ENCODE data around the gene IPMK. TPM values are rescaled to one million over a fixed set of nuclear protein-coding genes. Genes with fewer than 3 reads are reported as not detected.

Gene IPMK
- total RNA-seq, 4 donors from 2014 or later = 3.0 to 8.2 (median 5.6) TPM

DNA sequence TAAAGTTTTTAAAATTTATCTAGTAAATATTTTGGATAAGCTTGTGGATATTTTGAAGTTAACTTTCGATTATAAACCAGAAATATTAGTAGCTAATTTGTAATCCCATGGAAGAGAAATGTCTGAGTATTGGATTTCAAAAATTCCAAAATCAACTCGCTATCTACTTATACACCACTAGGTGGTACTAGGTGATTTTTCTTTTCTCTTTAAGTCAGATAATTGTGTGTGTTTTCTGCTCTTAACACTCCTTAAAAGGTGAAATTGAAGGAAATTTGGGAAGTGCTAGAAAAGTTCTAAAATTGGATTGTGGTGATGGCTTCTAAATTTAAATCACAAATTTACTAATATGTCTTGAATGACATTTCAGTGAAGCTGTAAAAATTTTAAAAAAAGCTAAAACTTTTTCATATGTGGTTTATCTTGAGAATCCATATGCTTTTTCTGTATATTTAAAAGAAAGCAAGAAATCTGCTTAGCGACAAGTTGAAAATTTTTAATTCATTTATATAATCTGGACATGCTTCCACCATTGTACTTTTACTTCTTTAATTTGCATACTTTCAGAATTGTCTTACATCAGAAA, 90.2 kb downstream of the IPMK start:
- Histone ChIP-seq H3K36me3 (no peaks in the 10 kb centered on the region), H3K27me3 (no peaks in the 10 kb centered on the region), H3K4me1 (no peaks in the 10 kb centered on the region), H3K9me3 (no peaks in the 10 kb centered on the region), H3K27ac (no peak overlapping the region), H3K4me3 (no peak overlapping the region)
- in situ Hi-C loops (cut with MboI; ENCODE audit: low sequenced_read_pairs in 4 of 4) (loop anchor here in 3 of 4 donors (5.0 to 25.0 kb wide), 2 partner anchors 110 to 210 kb away; partner anchors contain the start of gene TFAM (in 2 of the 3)), intact Hi-C loops (cut with DNase I; ENCODE audit: low total_unique reads) (loop anchor here (1.0 to 5.0 kb wide), 2 partner anchors 114 to 210 kb away; partner anchors contain the start of gene TFAM)
- TF ChIP-seq, protein P1, sequence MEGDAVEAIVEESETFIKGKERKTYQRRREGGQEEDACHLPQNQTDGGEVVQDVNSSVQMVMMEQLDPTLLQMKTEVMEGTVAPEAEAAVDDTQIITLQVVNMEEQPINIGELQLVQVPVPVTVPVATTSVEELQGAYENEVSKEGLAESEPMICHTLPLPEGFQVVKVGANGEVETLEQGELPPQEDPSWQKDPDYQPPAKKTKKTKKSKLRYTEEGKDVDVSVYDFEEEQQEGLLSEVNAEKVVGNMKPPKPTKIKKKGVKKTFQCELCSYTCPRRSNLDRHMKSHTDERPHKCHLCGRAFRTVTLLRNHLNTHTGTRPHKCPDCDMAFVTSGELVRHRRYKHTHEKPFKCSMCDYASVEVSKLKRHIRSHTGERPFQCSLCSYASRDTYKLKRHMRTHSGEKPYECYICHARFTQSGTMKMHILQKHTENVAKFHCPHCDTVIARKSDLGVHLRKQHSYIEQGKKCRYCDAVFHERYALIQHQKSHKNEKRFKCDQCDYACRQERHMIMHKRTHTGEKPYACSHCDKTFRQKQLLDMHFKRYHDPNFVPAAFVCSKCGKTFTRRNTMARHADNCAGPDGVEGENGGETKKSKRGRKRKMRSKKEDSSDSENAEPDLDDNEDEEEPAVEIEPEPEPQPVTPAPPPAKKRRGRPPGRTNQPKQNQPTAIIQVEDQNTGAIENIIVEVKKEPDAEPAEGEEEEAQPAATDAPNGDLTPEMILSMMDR (IDR thresholded peaks at IDR 0.05 in 4 of 5, conservative IDR thresholded peaks at IDR 0.05 in 1 of 5) = peak; percentile 50 to 69 (median 64)
- no peak for TF ChIP-seq POLR2A (IDR thresholded peaks at IDR 0.05)
- DNase-seq (no peak), ATAC-seq (peak in 1 of 2 donors; percentile 50)

DNA sequence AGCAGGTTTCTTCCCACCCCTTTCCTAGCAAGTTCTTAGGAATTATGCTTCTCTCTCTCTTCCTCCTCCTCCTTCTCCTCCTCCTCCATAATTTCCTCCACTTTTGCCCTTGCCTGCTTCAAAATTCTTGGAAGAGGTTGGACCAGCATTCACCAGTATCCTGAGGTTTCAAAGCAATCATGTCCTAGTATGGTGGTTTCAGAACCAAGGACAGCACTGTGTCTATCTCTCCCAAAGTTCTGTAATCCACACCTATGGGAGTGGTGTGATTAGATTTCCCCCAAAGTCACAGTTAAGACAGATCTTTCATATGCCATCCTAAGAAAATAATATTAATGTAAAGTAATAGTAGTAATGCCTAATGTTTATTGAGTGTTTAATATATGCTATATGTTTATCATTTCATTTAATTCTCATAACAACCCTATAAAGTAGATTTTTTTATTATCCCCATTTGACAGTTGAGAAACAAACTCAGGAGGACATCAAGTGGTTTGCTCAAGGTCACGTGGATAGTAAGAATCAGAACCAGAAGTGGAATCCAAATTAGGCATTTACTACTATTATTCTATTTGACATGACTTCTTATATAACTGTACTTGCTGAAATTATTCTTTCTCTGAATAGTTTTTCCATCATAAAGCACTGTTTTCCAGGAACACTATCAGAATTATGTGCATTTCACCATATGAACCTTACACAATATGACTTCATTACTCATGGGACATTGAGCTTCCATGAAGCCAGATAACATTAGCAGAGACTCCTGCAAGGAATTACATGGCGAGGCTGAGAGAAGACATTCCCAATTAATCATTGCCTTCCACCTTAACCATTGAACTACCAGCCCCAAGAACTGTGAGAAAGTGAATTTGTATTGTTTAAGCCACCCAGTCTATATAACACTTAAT, 91.4 kb downstream of the IPMK start:
- no peaks in the 10 kb centered on the region for H3K36me3 ChIP-seq
- ATAC-seq (no peak), DNase-seq (no peak)
- no peaks in the 10 kb centered on the region for H3K9me3 ChIP-seq
- no peaks in the 10 kb centered on the region for H3K27me3 ChIP-seq
- H3K4me1 ChIP-seq = no peaks in the 10 kb centered on the region
- intact Hi-C loops (cut with DNase I; ENCODE audit: low total_unique reads) (loop anchor here (5.0 kb wide), 1 partner anchor 211 kb away; the partner anchor contains the start of gene TFAM), in situ Hi-C loops (cut with MboI; ENCODE audit: low sequenced_read_pairs in 4 of 4) (loop anchor here in 3 of 4 donors (5.0 to 25.0 kb wide), 2 partner anchors 111 to 211 kb away; partner anchors contain the start of gene TFAM (in 2 of the 3))
- TF ChIP-seq, protein P1 (IDR thresholded peaks at IDR 0.05 in 4 of 5, conservative IDR thresholded peaks at IDR 0.05 in 1 of 5) = no peak
- TF ChIP-seq POLR2A (IDR thresholded peaks at IDR 0.05) = no peak
- H3K4me3 ChIP-seq = no peak overlapping the region
- H3K27ac ChIP-seq = no peak overlapping the region

DNA sequence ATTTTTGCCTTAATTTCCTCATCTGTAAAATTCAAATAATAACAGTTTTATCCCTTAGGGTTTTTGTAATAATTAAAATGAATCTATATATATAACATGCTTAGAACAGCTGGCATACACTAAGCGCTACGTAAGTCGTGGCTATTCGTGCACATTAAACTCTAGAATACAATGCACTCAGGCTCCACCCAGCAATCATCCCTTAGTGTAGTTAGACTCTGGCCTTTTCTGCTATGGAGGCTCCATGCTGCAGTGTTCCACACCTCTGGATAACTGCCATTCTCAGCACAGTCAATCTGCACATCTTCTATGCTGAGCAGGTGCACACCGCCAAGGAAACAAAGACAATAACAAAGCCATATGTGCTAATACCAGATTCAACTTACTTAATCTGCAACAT, 92.9 kb downstream of the IPMK start:
- intact Hi-C loops (cut with DNase I; ENCODE audit: low total_unique reads) (loop anchor here (5.0 kb wide), 1 partner anchor 212 kb away; the partner anchor contains the start of gene TFAM), in situ Hi-C loops (cut with MboI; ENCODE audit: low sequenced_read_pairs in 4 of 4) (loop anchor here (5.0 to 25.0 kb wide), 3 partner anchors 112 to 237 kb away; partner anchors contain the start of gene TFAM (in 2 of the 4))
- Histone ChIP-seq H3K27me3 (no peaks in the 10 kb centered on the region), H3K27ac (no peak overlapping the region), H3K36me3 (no peaks in the 10 kb centered on the region), H3K4me1 (no peaks in the 10 kb centered on the region), H3K4me3 (no peak overlapping the region), H3K9me3 (no peaks in the 10 kb centered on the region)
- TF ChIP-seq, protein P1 (IDR thresholded peaks at IDR 0.05 in 4 of 5, conservative IDR thresholded peaks at IDR 0.05 in 1 of 5) = no peak
- TF ChIP-seq POLR2A (IDR thresholded peaks at IDR 0.05) = no peak
- no peak for ATAC-seq
- DNase-seq = no peak

DNA sequence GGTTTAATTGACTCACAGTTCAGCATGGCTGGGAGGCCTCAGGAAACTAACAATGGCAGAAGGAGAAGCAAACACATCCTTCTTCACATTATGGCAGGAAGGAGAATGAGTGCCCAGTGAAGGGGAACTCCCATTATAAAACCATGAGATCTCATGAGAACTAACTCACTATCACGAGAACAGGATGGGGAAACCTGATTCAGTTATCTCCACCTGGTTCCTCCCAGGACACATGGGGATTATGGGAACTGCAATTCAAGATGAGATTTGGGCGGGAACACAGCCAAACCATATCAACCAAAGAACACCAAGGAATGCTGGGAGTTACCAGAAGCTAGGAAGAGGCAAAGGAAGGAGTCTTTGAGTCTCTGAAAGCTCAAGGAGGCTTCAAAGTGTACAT, 94.3 kb downstream of the IPMK start:
- DNase-seq (no peak), ATAC-seq (no peak)
- Histone ChIP-seq H3K9me3 (no peaks in the 10 kb centered on the region), H3K27me3 (no peaks in the 10 kb centered on the region), H3K4me1 (no peaks in the 10 kb centered on the region), H3K4me3 (no peak overlapping the region), H3K36me3 (no peaks in the 10 kb centered on the region), H3K27ac (no peak overlapping the region)
- in situ Hi-C loops (cut with MboI; ENCODE audit: low sequenced_read_pairs in 4 of 4) (loop anchor here in 1 of 4 donors (25.0 kb wide), 1 partner anchor 239 kb away; no protein-coding TSS in a partner anchor), intact Hi-C loops (cut with DNase I; ENCODE audit: low total_unique reads) (no loop called here)
- no peak for TF ChIP-seq POLR2A (IDR thresholded peaks at IDR 0.05)
- TF ChIP-seq, protein P1 (IDR thresholded peaks at IDR 0.05 in 4 of 5, conservative IDR thresholded peaks at IDR 0.05 in 1 of 5) = no peak

All from gastrocnemius medialis (tissue), 4 donors.